GM12801 (cell line): ENCODE data around the gene FBXO10.

Experiments
- TF ChIP-seq, protein P1 (sequence below): IDR thresholded peaks from one replicate; pipeline ENCODE4 v1.5.1; 2011; ENCODE audit warnings: control low read depth; ENCODE audit not compliant: insufficient read length; ENCODE audit errors: extremely low read depth

Gene FBXO10

GRCh38 chr9:37495571-37495970 is 80.6 kb downstream of the FBXO10 start:
- TF ChIP-seq, protein P1, sequence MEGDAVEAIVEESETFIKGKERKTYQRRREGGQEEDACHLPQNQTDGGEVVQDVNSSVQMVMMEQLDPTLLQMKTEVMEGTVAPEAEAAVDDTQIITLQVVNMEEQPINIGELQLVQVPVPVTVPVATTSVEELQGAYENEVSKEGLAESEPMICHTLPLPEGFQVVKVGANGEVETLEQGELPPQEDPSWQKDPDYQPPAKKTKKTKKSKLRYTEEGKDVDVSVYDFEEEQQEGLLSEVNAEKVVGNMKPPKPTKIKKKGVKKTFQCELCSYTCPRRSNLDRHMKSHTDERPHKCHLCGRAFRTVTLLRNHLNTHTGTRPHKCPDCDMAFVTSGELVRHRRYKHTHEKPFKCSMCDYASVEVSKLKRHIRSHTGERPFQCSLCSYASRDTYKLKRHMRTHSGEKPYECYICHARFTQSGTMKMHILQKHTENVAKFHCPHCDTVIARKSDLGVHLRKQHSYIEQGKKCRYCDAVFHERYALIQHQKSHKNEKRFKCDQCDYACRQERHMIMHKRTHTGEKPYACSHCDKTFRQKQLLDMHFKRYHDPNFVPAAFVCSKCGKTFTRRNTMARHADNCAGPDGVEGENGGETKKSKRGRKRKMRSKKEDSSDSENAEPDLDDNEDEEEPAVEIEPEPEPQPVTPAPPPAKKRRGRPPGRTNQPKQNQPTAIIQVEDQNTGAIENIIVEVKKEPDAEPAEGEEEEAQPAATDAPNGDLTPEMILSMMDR, result no peak

DNA sequence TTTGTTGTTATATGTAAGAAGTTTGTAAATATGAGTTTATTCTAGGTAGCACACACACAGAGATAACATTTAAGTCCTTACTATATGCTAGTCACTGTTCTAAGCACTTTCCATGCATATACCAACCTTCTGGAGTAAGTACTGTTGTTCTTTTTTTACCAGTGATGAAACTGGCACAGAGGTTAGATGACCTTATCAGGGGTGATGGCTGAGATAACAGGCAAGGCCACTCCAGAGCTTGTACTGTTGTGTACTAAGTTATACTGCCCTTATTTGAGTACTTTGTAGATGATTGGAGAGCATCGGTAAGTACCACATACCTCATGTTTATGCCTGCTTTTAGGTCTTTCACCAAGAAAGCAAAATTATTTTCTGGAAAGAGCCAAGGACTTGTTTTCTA is 84.2 kb downstream of the FBXO10 start:
- TF ChIP-seq, protein P1, result no peak

DNA sequence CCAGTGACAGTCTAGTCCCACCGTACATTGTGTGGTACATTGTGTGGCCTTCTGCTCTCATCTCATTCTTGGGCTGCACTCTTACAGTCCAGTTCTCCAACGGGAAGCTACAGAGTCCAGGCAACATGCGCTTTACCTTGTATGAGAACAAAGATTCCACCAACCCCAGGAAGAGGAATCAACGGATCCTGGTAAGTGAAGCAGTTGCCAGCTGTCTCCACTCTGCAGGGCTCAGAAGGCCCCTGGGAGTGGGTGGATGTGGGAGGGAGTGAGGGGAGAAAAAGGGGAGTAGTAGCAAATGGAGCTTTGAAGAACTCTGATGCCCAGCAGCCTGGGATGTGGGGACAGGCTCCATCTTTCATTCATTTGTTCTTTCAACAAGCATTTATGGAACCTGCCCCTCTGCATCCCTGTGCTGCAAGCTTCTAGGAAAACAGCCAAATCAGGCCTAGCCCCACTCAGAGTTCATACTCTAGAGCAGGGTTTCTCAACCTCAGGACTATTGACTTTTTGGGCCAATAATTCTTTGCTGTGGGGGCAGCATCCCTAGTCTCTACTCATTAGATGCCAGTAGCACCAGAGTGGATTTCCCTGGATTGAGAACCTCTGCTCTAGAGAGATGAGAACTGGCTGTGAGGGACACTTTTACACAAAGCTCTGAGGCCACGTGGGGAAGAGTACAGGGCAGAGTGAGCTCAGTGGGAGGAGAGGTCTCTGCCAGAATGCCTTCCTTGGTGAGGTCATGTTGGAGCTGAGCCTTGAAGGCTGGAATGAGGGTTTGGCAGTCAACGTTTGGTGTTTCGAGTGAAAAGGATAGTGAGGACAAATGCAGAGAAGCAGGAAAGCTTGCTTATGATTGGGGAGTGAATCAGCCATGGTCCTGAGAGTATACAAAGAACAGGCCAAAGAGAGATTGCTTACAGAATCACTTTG is 89.3 kb downstream of the FBXO10 start:
- TF ChIP-seq, protein P1, result no peak

- TF ChIP-seq, protein P1, result no peak
Measured at GRCh38 chr9:37486256-37486615, 89.9 kb downstream of the FBXO10 start.

GRCh38 chr9:37485389-37486255 is 90.6 kb downstream of the FBXO10 start, which contains the start of gene POLR1E:
TSS of gene POLR1E (plus strand) at chr9:37485948. CDS start at chr9:37486048, 100 bp downstream.
- TF ChIP-seq, protein P1, result no peak

GRCh38 chr9:37480759-37481158 is 95.4 kb downstream of the FBXO10 start:
- TF ChIP-seq, protein P1, result no peak

GRCh38 chr9:37476930-37477329 is 99.2 kb downstream of the FBXO10 start:
- TF ChIP-seq, protein P1, result no peak
